ENCODE results near the gene JARID2.

Gene JARID2

DNA sequence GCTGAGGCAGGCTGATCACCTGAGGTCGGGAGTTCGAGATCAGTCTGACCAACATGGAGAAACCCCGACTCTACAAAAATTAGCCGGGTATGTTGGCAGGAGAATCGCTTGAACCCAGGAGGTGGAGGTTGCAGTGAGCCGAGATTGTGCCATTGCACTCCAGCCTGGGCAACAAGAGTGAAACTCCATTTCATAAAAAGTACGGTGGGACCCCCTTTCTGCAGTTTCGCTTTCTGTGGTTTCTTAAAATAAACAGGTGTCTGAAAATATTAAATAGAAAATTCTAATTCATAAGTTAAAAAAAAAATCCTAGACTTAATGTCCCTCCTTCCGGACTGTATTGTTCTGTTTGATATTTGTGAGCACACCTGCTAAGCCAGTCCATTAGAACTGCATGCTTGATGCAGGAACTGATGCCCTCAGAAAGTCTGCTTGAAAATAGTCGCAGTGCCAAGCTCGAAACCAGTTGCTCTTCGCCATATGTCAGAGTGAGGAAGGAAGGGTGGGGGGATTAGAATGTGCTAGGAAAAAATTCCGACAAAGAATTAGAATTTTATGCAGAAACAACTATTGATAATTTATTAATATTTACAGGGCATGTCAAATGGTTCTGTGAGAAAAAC is 85.9 kb downstream of the JARID2 start:
- ATAC-seq (replicated peaks; ENCODE audit: extremely low read depth, poor library complexity, severe bottlenecking): no peak
- peak overlapping the region; percentile 64 for H3K4me3 Mint-ChIP-seq
- no peaks in the 10 kb centered on the region for H3K9me3 Mint-ChIP-seq
- peaks cover 86% of the 10 kb centered on the region for H3K4me1 Mint-ChIP-seq
- H3K27ac Mint-ChIP-seq (ENCODE audit: low read depth): peak overlapping the region; percentile 77
- no peak for DNase-seq (ENCODE audit: low spot score in 2 of 2)
- H3K27me3 Mint-ChIP-seq: no peaks in the 10 kb centered on the region
- peaks cover 1% of the 10 kb centered on the region for H3K36me3 Mint-ChIP-seq (ENCODE audit: insufficient read depth)

DNA sequence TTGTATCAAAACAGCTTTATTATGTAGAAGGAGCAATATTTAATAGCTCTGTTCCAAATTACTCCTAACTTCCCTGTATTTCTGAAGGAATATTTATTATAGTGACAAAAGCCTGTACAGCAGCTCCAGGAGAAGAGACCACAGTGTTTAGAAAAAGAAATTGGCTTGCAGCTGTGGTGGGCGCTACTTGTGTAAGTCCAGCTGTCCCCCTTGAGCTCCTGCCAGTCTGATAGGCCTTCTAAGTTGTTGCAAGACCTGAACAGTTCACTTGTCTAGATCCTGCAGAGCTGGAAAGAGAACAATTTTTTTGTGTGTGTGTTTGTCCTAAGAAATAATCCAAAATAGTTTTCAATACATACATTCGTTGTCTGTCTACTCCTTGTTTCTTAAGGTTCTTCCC is 86.6 kb downstream of the JARID2 start:
- Mint-ChIP-seq H3K27me3 (no peaks in the 10 kb centered on the region), H3K4me1 (peaks cover 86% of the 10 kb centered on the region), H3K9me3 (no peaks in the 10 kb centered on the region), H3K36me3 (ENCODE audit: insufficient read depth) (peaks cover 1% of the 10 kb centered on the region), H3K27ac (ENCODE audit: low read depth) (no peak overlapping the region), H3K4me3 (no peak overlapping the region)
- ATAC-seq (replicated peaks; ENCODE audit: extremely low read depth, poor library complexity, severe bottlenecking): no peak
- no peak for DNase-seq (ENCODE audit: low spot score in 2 of 2)

DNA sequence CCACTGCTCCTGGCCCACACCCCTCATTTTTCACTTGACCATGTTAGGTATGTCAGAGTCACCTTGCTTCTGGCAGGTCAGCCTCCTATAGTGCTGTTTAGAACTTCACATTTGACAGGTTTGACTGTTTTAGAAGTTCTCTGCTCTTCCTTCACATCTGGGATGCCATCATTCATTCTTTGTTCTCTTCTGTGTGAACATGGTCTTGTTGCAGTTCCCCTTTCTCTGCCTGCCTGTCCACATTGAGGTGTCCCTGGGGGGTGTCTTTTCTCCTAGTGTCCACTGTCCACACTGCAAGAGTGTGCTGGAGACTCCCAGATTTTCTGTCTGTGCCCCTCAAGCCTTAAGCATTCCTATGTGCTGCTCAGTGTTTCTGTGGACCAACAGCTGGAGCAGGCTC is 89.5 kb downstream of the JARID2 start:
- H3K27me3 Mint-ChIP-seq: no peaks in the 10 kb centered on the region
- peaks cover 3% of the 10 kb centered on the region for H3K36me3 Mint-ChIP-seq (ENCODE audit: insufficient read depth)
- H3K27ac Mint-ChIP-seq (ENCODE audit: low read depth): peak overlapping the region; percentile 60
- ATAC-seq (replicated peaks; ENCODE audit: extremely low read depth, poor library complexity, severe bottlenecking) (no peak), DNase-seq (ENCODE audit: low spot score in 2 of 2) (no peak)
- no peak overlapping the region for H3K4me3 Mint-ChIP-seq
- peaks cover 78% of the 10 kb centered on the region for H3K4me1 Mint-ChIP-seq
- H3K9me3 Mint-ChIP-seq: no peaks in the 10 kb centered on the region

DNA sequence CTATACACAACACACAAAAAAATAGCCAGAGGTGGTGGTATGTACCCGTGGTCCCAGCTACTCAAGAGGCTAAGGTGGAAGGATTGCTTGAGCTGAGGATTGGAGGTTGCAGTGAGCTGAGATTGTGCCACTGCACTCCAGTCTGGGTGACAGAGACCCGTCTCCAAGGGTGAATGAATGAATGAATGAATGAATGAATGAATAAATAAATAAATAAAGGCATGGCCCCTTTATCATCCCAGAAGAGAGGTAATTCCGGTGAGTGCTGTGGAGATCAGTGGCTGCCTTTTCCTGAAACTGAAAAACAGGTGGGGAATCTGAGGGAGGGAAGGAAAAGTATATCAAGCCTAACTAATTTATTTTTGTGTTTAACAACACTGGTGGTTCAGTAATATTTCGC is 90.0 kb downstream of the JARID2 start:
- H3K4me1 Mint-ChIP-seq: peaks cover 78% of the 10 kb centered on the region
- H3K27ac Mint-ChIP-seq (ENCODE audit: low read depth): peak overlapping the region; percentile 60
- no peak for ATAC-seq (replicated peaks; ENCODE audit: extremely low read depth, poor library complexity, severe bottlenecking)
- no peaks in the 10 kb centered on the region for H3K9me3 Mint-ChIP-seq
- H3K36me3 Mint-ChIP-seq (ENCODE audit: insufficient read depth): peaks cover 3% of the 10 kb centered on the region
- DNase-seq (ENCODE audit: low spot score in 2 of 2): no peak
- H3K4me3 Mint-ChIP-seq: no peak overlapping the region
- H3K27me3 Mint-ChIP-seq: no peaks in the 10 kb centered on the region

DNA sequence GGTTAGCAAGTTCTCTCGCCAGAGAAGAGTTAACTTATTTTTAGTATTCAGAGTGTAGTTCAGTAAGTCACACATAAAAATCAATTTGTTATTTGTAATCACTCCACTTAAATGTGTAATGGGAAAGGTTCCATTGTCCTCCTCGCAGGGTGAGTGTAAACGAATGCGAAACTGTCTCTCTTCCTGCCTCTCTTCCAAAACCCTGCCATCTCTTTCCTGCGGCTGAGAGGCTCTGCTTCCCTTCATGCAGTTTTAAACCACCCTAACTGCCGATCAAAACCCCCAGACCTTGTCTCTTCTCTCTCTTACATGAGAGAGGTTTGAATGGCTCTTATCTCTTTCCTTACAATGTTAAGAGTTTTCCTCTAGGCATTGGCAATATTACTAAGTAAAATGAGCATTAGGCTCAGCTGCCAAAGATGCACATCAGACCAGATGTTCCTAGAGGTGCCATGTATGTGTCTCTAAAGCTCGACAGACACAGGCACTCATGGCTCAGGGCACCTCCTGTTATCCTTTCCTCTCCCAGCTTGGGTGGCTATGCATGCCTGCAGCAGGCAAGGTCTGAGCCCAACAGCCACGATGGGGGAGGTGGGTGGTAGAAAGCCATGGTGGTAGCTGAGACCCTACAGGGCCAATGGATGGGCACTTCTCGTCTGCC is 91.2 kb downstream of the JARID2 start:
- no peaks in the 10 kb centered on the region for H3K9me3 Mint-ChIP-seq
- H3K4me1 Mint-ChIP-seq: peaks cover 72% of the 10 kb centered on the region
- peaks cover 3% of the 10 kb centered on the region for H3K36me3 Mint-ChIP-seq (ENCODE audit: insufficient read depth)
- no peaks in the 10 kb centered on the region for H3K27me3 Mint-ChIP-seq
- peak overlapping the region; percentile 29 for H3K27ac Mint-ChIP-seq (ENCODE audit: low read depth)
- no peak for DNase-seq (ENCODE audit: low spot score in 2 of 2)
- no peak overlapping the region for H3K4me3 Mint-ChIP-seq
- ATAC-seq (replicated peaks; ENCODE audit: extremely low read depth, poor library complexity, severe bottlenecking): no peak

DNA sequence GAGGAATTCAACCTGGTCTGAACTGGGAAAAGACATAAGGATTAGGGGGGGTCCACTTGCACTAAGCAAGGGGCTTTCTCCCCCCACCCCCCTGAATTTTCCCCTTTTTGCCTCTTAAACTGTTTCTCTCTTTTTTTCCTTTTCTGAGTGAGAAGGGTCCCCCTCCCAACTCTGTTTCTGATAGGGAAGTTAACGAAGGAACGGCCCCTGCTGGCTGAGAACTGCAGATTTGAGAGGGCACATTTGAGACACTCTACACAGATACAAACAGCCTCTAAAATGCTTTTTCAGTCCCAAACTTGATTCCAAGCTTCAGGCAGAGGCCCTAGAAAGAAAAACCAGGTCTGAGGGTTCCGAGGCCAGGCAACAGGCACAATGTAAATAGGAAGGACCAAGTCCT is 91.7 kb downstream of the JARID2 start:
- Mint-ChIP-seq H3K27ac (ENCODE audit: low read depth) (peak overlapping the region; percentile 29), H3K27me3 (no peaks in the 10 kb centered on the region), H3K9me3 (no peaks in the 10 kb centered on the region), H3K4me3 (no peak overlapping the region), H3K4me1 (peaks cover 75% of the 10 kb centered on the region), H3K36me3 (ENCODE audit: insufficient read depth) (peaks cover 3% of the 10 kb centered on the region)
- ATAC-seq (replicated peaks; ENCODE audit: extremely low read depth, poor library complexity, severe bottlenecking) (no peak), DNase-seq (ENCODE audit: low spot score in 2 of 2) (no peak)

DNA sequence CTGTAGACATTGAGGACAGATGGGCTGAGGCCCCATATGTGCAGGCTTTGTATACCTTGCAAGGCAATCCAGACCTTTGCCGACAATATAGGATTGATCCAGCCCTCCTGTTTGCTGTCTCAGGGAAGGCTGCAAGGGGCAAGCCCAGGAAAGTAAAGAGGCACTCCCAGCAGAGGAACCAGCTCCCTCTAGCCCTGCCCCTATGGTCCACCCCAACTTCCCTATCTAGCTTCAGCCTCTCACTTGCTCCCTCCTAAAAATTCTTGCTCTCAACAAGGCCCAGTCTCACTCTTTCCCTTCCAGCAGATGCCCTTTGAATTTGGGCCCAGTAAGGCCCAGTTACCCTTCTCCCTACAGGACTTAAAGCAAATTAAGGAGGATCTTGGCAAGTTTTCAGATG is 92.6 kb downstream of the JARID2 start:
- no peak for ATAC-seq (replicated peaks; ENCODE audit: extremely low read depth, poor library complexity, severe bottlenecking)

DNA sequence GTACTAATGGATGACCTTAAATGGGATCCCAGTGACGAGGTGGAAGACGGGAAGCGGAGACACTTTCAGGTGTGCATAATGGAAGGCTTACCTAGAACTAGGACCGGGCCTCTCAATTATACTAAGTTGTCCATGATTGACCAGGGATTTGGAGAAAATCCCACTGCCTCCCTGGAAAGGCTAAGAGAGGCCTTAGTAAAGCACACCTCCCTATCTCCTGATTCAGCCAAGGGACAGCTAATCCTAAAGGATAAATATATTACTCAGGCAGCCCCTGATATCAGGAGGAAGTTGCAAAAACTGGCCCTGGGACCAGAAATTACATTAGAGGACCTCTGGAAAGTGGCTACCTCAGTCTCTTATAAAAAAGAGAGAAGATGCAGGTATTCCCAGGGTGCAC is 93.2 kb downstream of the JARID2 start:
- H3K4me3 Mint-ChIP-seq: no peak overlapping the region
- H3K4me1 Mint-ChIP-seq: peaks cover 74% of the 10 kb centered on the region
- H3K36me3 Mint-ChIP-seq (ENCODE audit: insufficient read depth): peaks cover 3% of the 10 kb centered on the region
- no peaks in the 10 kb centered on the region for H3K27me3 Mint-ChIP-seq
- DNase-seq (ENCODE audit: low spot score in 2 of 2) (no peak), ATAC-seq (replicated peaks; ENCODE audit: extremely low read depth, poor library complexity, severe bottlenecking) (no peak)
- H3K9me3 Mint-ChIP-seq: no peaks in the 10 kb centered on the region
- peak overlapping the region; percentile 1 for H3K27ac Mint-ChIP-seq (ENCODE audit: low read depth)

More for the DNA sequence above, 92.6 kb downstream of the JARID2 start:
- Mint-ChIP-seq H3K9me3 (no peaks in the 10 kb centered on the region), H3K36me3 (ENCODE audit: insufficient read depth) (peaks cover 3% of the 10 kb centered on the region), H3K4me1 (peaks cover 74% of the 10 kb centered on the region), H3K4me3 (no peak overlapping the region), H3K27ac (ENCODE audit: low read depth) (peak overlapping the region; percentile 1), H3K27me3 (no peaks in the 10 kb centered on the region)
- DNase-seq (ENCODE audit: low spot score in 2 of 2): no peak

DNA sequence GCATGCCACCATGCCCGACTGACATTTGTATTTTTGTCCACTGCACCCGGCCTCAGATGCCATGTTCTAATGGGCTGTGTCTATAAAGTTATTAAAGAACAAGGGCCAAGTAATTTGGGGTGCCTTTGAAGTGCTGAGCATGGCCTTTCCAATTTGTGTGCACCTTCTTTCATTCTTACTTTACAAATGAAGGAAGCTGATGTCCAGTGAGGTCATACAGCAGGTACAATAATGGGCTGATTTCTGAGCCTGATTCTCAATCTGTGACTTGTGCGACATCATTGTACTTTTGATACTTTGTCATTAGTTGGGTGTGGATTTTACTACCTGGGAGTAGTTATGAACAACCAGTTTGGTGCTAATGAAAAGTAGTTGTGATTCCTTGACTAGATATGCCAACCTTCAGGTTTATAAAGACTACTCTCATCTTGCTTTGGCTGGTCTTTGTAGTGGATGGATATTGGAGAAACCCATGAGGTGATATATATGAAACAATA is 94.3 kb downstream of the JARID2 start:
- peak overlapping the region; percentile 32 for H3K4me3 Mint-ChIP-seq
- H3K27ac Mint-ChIP-seq (ENCODE audit: low read depth): peak overlapping the region; percentile 82
- H3K9me3 Mint-ChIP-seq: no peaks in the 10 kb centered on the region
- ATAC-seq (replicated peaks; ENCODE audit: extremely low read depth, poor library complexity, severe bottlenecking) (no peak), DNase-seq (ENCODE audit: low spot score in 2 of 2) (no peak)
- peaks cover 3% of the 10 kb centered on the region for H3K36me3 Mint-ChIP-seq (ENCODE audit: insufficient read depth)
- H3K4me1 Mint-ChIP-seq: peaks cover 69% of the 10 kb centered on the region
- no peaks in the 10 kb centered on the region for H3K27me3 Mint-ChIP-seq

DNA sequence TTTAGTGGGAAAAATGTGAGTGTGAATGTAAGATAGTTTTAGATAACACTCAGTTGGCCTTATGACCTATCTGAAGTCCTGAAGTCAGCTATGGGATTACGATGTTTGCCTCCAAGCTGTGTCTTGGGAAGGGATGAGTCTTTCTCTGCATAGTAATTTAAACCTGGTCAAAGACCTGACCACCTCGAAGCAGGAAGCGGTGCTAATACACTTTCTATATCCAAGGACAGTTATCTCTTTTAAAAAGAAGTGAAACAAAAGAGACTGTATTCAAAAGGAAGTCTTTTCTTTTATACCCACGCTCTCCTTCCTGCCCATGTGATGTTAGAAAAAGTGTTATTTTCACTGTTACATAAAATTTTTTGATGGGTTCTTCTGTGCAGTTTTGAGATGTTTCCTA is 94.9 kb downstream of the JARID2 start:
- H3K9me3 Mint-ChIP-seq: no peaks in the 10 kb centered on the region
- no peaks in the 10 kb centered on the region for H3K27me3 Mint-ChIP-seq
- peak; percentile 36 for ATAC-seq (replicated peaks; ENCODE audit: extremely low read depth, poor library complexity, severe bottlenecking)
- H3K4me3 Mint-ChIP-seq: peak overlapping the region; percentile 32
- no peak for DNase-seq (ENCODE audit: low spot score in 2 of 2)
- H3K27ac Mint-ChIP-seq (ENCODE audit: low read depth): peak overlapping the region; percentile 82
- peaks cover 66% of the 10 kb centered on the region for H3K4me1 Mint-ChIP-seq
- H3K36me3 Mint-ChIP-seq (ENCODE audit: insufficient read depth): peaks cover 3% of the 10 kb centered on the region

DNA sequence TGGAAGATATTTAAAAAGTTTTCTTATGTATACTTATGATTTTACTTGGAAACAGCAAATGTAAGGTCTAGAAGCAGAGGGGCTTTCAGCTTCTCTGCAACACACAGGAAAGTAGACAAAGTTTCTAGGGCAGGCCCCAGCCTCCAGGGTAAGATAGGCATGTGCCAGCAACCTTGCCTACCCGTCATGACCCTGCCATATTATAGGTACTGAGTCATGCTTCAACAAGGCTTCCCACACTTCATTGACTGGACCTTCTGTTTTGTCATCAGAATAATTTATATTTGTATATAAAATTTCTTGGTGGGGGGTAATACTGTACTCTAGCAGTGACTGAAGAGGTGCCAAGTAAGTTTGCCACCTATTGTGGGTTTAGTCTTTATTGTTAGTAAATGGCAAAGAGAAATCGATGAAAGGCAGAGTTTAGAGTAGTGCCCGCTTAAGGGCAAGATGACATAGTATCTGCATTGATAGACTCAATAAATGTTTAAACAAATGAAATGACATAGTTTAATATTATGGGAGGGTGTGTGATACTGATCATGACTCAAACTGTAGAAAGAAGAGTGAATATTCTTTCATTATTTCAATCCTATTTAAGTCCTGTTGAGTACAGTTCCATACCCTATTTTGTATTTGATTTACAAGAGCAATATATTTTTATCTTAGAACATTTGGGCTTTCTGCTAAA is 95.6 kb downstream of the JARID2 start:
- peak overlapping the region; percentile 32 for H3K4me3 Mint-ChIP-seq
- H3K4me1 Mint-ChIP-seq: peaks cover 66% of the 10 kb centered on the region
- peak; percentile 19 for ATAC-seq (replicated peaks; ENCODE audit: extremely low read depth, poor library complexity, severe bottlenecking)
- H3K9me3 Mint-ChIP-seq: no peaks in the 10 kb centered on the region
- H3K36me3 Mint-ChIP-seq (ENCODE audit: insufficient read depth): peaks cover 3% of the 10 kb centered on the region
- DNase-seq (ENCODE audit: low spot score in 2 of 2): no peak
- H3K27me3 Mint-ChIP-seq: no peaks in the 10 kb centered on the region
- peak overlapping the region; percentile 82 for H3K27ac Mint-ChIP-seq (ENCODE audit: low read depth)

DNA sequence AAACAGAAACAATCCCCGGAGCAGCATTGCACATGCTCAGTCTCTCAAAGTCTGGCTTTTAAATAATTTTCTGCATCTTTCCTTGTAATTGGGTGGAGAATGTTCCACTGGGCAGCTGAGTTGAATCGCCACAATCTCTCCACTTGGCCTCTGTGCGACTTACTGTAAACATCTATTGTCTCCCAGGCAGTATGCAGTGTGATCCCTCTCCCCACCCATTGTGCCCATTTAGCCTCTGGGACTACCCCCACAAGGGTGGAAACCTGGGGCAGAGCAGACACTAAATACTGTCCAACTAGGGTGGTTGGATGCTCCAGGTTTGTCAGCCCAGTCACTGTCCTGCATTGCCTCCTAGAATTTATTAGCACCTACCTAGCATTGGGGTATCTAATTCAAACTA is 96.2 kb downstream of the JARID2 start:
- H3K36me3 Mint-ChIP-seq (ENCODE audit: insufficient read depth): peaks cover 3% of the 10 kb centered on the region
- no peaks in the 10 kb centered on the region for H3K9me3 Mint-ChIP-seq
- H3K4me1 Mint-ChIP-seq: peaks cover 67% of the 10 kb centered on the region
- peak overlapping the region; percentile 82 for H3K27ac Mint-ChIP-seq (ENCODE audit: low read depth)
- DNase-seq (ENCODE audit: low spot score in 2 of 2) (no peak), ATAC-seq (replicated peaks; ENCODE audit: extremely low read depth, poor library complexity, severe bottlenecking) (no peak)
- peak overlapping the region; percentile 36 for H3K4me3 Mint-ChIP-seq
- no peaks in the 10 kb centered on the region for H3K27me3 Mint-ChIP-seq
